Liver (tissue), 9 donors: ENCODE results near the gene ATXN1. TPM values are rescaled to one million over a fixed set of nuclear protein-coding genes. Genes with fewer than 3 reads are reported as not detected.

Experiments used
- DNase-seq: peaks from one replicate; pipeline ENCODE4 v3.0.0-alpha.2; 2017; ENCODE audit warnings: low spot score
- H3K27ac ChIP-seq, 2 donors: one replicate each; pipeline ENCODE4 v1.7.0; 2013; ENCODE audit warnings: inconsistent platforms in 2 of 2, low read length in 2 of 2, control low read depth in 1 of 2, low read depth in 1 of 2, mild to moderate bottlenecking in 1 of 2
- H3K27me3 ChIP-seq, 4 donors: one replicate each; pipeline versions ENCODE4 v1.6.1 to v1.7.0; 2013; ENCODE audit warnings: low read length in 3 of 4, inconsistent platforms in 1 of 4, mild to moderate bottlenecking in 1 of 4, moderate library complexity in 1 of 4; ENCODE audit not compliant: control insufficient read depth in 4 of 4, insufficient read depth in 4 of 4
- H3K36me3 ChIP-seq, 4 donors: one replicate each; pipeline versions ENCODE4 v1.6.1 to v1.7.0; 2013; ENCODE audit warnings: low read length in 3 of 4, mild to moderate bottlenecking in 3 of 4, low read depth in 1 of 4, moderate library complexity in 1 of 4; ENCODE audit not compliant: control insufficient read depth in 4 of 4, insufficient read depth in 3 of 4
- H3K4me1 ChIP-seq, 4 donors: one replicate each; pipeline versions ENCODE4 v1.6.1 to v1.7.0; 2013; ENCODE audit warnings: low read length in 3 of 4, mild to moderate bottlenecking in 3 of 4, moderate library complexity in 1 of 4; ENCODE audit not compliant: control insufficient read depth in 4 of 4, insufficient read depth in 4 of 4
- H3K4me3 ChIP-seq, 3 donors: one replicate each; pipeline versions ENCODE4 v1.6.1 to v1.7.0; 2013; ENCODE audit warnings: low read length in 3 of 3, control low read depth in 1 of 3, low read depth in 1 of 3, mild to moderate bottlenecking in 1 of 3
- H3K9ac ChIP-seq, 2 donors: one replicate each; pipeline ENCODE4 v1.7.0; 2013; ENCODE audit warnings: low read length in 2 of 2, mild to moderate bottlenecking in 2 of 2, moderate library complexity in 2 of 2, control low read depth in 1 of 2, low read depth in 1 of 2
- H3K9me3 ChIP-seq, 4 donors: one replicate each; pipeline versions ENCODE4 v1.6.1 to v1.7.0; 2013; ENCODE audit warnings: low read length in 3 of 4; ENCODE audit not compliant: control insufficient read depth in 4 of 4
- EGR1 ChIP-seq, 2 donors: IDR thresholded peaks; 2 replicates each; pipeline ENCODE4 v1.6.1; 2016 to 2018; ENCODE audit warnings: antibody characterized with exemption in 2 of 2, low read depth in 2 of 2
- FOXA1 ChIP-seq: IDR thresholded peaks from 2 replicates; pipeline ENCODE4 v1.6.1; 2016; ENCODE audit warnings: antibody characterized with exemption
- FOXA2 ChIP-seq: IDR thresholded peaks from 2 replicates; pipeline ENCODE4 v1.6.1; 2016; ENCODE audit warnings: antibody characterized with exemption
- GABPA ChIP-seq, 2 donors: IDR thresholded peaks in 1 of 2; conservative IDR thresholded peaks in 1 of 2; 2 replicates each; pipeline ENCODE4 v1.6.1; 2016; ENCODE audit warnings: antibody characterized with exemption in 2 of 2, mild to moderate bottlenecking in 1 of 2, moderate library complexity in 1 of 2
- HNF4A ChIP-seq, 2 donors: conservative IDR thresholded peaks; 2 replicates each; pipeline ENCODE4 v1.6.1; 2016; ENCODE audit warnings: antibody characterized with exemption in 2 of 2, mild to moderate bottlenecking in 2 of 2
- HNF4G ChIP-seq: IDR thresholded peaks from 2 replicates; pipeline ENCODE4 v1.6.1; 2016; ENCODE audit warnings: antibody characterized with exemption
- JUND ChIP-seq, 2 donors: IDR thresholded peaks; 2 replicates each; pipeline ENCODE4 v1.6.1; 2016; ENCODE audit warnings: antibody characterized with exemption in 2 of 2
- NR2F2 ChIP-seq: IDR thresholded peaks from 2 replicates; pipeline ENCODE4 v1.6.1; 2016; ENCODE audit warnings: antibody characterized with exemption
- RAD21 ChIP-seq, 2 donors: IDR thresholded peaks; 2 replicates each; pipeline ENCODE4 v1.6.1; 2016; ENCODE audit warnings: antibody characterized with exemption in 2 of 2, mild to moderate bottlenecking in 2 of 2
- RXRA ChIP-seq, 2 donors: IDR thresholded peaks; 2 replicates each; pipeline ENCODE4 v1.6.1; 2017 to 2018; ENCODE audit warnings: antibody characterized with exemption in 2 of 2, mild to moderate bottlenecking in 1 of 2
- SP1 ChIP-seq: IDR thresholded peaks from 2 replicates; pipeline ENCODE4 v1.6.1; 2018; ENCODE audit warnings: antibody characterized with exemption, mild to moderate bottlenecking
- WGBS: extraction: QIAGEN DNeasy Blood & Tissue Kit; methylation state at CpG from one replicate; pipeline ENCODE4 v1.1.7; 2013; 5-methylcytosine and 5-hydroxymethylcytosine counted together
- polyA plus RNA-seq, 2 donors: library from polyadenylated mRNA; stranded (reverse) in 1 of 2; unstranded in 1 of 2; fragments of 200-250 nt in 1 of 2; fragments of >200 nt in 1 of 2; fragmentation: Nextera tagmentation in 1 of 2; extraction: Ambion mirVana in 1 of 2; gene quantifications; one replicate each; pipeline versions ENCODE4 v1.2.1 to v1.2.3, GENCODE V29; 2013 to 2015
- total RNA-seq, 2 donors: library from RNA; depleted of rRNA; stranded (reverse); fragments of >200 nt; gene quantifications; one replicate each; pipeline ENCODE4 v1.2.3, GENCODE V29; 2014
- TF ChIP-seq, protein P1 (sequence below): IDR thresholded peaks from 2 replicates; pipeline ENCODE4 v1.6.1; 2016; ENCODE audit warnings: antibody characterized with exemption
- TF ChIP-seq, protein P2 (sequence below): IDR thresholded peaks from 2 replicates; pipeline ENCODE4 v1.6.1; 2016; ENCODE audit warnings: antibody characterized with exemption
- TF ChIP-seq, protein P3 (sequence below): IDR thresholded peaks from 2 replicates; pipeline ENCODE4 v1.6.1; 2016; ENCODE audit warnings: antibody characterized with exemption, mild to moderate bottlenecking
- donor health status: healthy.
- donor health status: healthy.
- donor health status: healthy.
- donor health status: healthy.
- donor health status: healthy.

ATXN1 gene
- total and polyA plus RNA-seq, 4 donors, result 4.3 to 29.7 (median 8.2) TPM

DNA sequence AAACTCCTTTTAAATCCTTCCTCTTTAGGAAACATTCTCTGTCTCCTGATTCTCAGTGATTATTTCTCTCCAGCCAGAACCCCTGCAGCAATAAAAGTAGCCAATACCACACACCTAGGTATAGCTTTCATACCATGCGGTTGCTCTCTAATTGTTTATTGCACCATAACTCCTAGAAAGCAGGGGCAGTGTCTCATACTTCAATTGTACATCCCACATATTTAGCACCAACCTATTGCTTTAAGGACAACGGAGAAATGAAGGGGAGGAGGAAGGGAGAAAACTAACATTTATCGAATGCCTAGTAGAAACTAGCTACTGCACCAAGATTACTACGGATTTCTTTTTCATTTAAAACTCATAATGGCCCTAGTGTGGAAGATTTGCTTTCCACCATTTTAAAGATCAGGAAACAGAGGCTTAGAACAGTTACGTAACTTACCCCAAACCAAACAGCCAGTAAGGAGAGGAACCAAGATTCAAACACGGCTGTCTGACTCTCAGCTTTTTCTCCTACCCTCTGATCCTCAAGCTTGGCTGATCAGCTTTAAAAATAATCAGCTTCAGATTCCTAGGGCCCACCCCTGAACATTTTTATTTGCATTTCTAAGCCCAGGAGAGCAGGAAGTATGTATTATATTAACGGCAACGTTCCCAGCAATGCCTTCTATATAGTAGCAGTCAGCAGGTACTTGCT is 43.4 kb upstream of the ATXN1 start:
- no peak overlapping the region for H3K9ac ChIP-seq
- no peaks in the 10 kb centered on the region for H3K27me3 ChIP-seq
- peaks cover 0 to 2% (median under 1%) of the 10 kb centered on the region in 4 donors for H3K9me3 ChIP-seq
- 82% methylated on average over 8 of the region's 8 CpGs for WGBS
- H3K27ac ChIP-seq, result no peak overlapping the region
- H3K4me3 ChIP-seq, result no peak overlapping the region
- no peak for TF ChIP-seq HNF4G
- no peak for TF ChIP-seq GABPA (IDR thresholded peaks at IDR 0.05 in 1 of 2, conservative IDR thresholded peaks at IDR 0.05 in 1 of 2)
- TF ChIP-seq NR2F2, result no peak
- no peak for TF ChIP-seq EGR1 (IDR thresholded peaks at IDR 0.05; ENCODE audit: low read depth in 2 of 2)
- TF ChIP-seq RXRA (IDR thresholded peaks at IDR 0.05), result no peak
- no peak for TF ChIP-seq RAD21 (IDR thresholded peaks at IDR 0.05)
- TF ChIP-seq, protein P1, sequence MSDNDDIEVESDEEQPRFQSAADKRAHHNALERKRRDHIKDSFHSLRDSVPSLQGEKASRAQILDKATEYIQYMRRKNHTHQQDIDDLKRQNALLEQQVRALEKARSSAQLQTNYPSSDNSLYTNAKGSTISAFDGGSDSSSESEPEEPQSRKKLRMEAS, result no peak
- no peak for TF ChIP-seq JUND (IDR thresholded peaks at IDR 0.05)
- TF ChIP-seq FOXA2, result no peak
- TF ChIP-seq, protein P2, sequence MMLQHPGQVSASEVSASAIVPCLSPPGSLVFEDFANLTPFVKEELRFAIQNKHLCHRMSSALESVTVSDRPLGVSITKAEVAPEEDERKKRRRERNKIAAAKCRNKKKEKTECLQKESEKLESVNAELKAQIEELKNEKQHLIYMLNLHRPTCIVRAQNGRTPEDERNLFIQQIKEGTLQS, result no peak
- no peak for TF ChIP-seq FOXA1
- TF ChIP-seq, protein P3, sequence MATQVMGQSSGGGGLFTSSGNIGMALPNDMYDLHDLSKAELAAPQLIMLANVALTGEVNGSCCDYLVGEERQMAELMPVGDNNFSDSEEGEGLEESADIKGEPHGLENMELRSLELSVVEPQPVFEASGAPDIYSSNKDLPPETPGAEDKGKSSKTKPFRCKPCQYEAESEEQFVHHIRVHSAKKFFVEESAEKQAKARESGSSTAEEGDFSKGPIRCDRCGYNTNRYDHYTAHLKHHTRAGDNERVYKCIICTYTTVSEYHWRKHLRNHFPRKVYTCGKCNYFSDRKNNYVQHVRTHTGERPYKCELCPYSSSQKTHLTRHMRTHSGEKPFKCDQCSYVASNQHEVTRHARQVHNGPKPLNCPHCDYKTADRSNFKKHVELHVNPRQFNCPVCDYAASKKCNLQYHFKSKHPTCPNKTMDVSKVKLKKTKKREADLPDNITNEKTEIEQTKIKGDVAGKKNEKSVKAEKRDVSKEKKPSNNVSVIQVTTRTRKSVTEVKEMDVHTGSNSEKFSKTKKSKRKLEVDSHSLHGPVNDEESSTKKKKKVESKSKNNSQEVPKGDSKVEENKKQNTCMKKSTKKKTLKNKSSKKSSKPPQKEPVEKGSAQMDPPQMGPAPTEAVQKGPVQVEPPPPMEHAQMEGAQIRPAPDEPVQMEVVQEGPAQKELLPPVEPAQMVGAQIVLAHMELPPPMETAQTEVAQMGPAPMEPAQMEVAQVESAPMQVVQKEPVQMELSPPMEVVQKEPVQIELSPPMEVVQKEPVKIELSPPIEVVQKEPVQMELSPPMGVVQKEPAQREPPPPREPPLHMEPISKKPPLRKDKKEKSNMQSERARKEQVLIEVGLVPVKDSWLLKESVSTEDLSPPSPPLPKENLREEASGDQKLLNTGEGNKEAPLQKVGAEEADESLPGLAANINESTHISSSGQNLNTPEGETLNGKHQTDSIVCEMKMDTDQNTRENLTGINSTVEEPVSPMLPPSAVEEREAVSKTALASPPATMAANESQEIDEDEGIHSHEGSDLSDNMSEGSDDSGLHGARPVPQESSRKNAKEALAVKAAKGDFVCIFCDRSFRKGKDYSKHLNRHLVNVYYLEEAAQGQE, result no peak
- TF ChIP-seq HNF4A (conservative IDR thresholded peaks at IDR 0.05), result no peak
- H3K4me1 ChIP-seq, result no peaks in the 10 kb centered on the region
- no peaks in the 10 kb centered on the region for H3K36me3 ChIP-seq
- no peak for DNase-seq

DNA sequence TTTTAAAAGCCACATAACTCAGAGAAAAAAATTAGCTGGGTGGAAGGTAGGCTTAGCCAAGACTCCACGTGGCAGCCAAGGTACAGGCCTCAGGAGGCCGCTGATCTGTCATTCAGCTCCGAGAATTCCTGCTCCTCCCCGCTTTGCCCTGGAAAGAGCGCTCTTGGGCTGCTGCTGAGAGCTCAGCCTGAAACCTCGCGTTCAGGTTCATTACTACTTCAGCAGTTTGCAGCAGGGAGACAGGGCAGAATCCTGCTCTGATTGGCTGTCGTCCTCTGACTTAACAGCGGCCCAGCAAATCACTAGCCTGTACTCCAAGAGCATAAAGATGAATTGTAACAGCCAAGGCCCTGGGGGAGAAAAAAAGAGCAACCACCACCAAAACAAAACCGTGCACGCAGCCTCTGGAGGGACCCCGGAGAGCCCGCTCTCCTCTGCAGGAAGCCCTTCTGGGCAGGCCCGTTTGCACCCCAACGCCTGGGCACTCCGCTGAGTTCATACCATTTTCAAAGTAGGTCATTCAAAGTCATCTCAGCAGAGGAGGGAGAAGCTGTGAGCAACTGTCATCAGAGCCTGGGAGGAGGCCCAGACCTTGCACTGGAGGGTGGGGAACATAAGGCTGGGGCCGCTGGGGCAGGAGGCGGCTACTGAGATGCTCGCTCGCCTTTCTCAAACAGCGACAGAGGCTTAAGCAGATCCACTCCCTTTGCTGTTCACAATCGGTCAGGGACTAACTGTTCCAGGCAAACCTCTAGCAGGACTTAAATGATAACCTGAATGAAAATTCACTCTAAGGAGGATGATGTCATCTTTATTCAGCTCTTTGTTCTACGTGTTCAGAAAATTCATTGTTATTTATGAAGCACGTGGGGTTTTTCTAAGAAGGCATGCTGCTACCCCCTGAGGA is 42.3 kb upstream of the ATXN1 start:
- no peak overlapping the region for H3K9ac ChIP-seq
- no peak overlapping the region for H3K4me3 ChIP-seq
- no peak for TF ChIP-seq FOXA2
- TF ChIP-seq NR2F2, result no peak
- TF ChIP-seq EGR1 (IDR thresholded peaks at IDR 0.05; ENCODE audit: low read depth in 2 of 2), result no peak
- no peak for TF ChIP-seq HNF4A (conservative IDR thresholded peaks at IDR 0.05)
- TF ChIP-seq SP1, result no peak
- no peak for DNase-seq
- no peaks in the 10 kb centered on the region for H3K27me3 ChIP-seq
- H3K36me3 ChIP-seq, result no peaks in the 10 kb centered on the region
- no peaks in the 10 kb centered on the region for H3K4me1 ChIP-seq
- H3K27ac ChIP-seq, result no peak overlapping the region
- no peaks in the 10 kb centered on the region for H3K9me3 ChIP-seq
- WGBS, result 75% methylated on average over 24 of the region's 24 CpGs
